Breast epithelium (tissue), 3 donors: ENCODE measurements around the gene GPR107.

Experiments
- POLR2A ChIP-seq: fragments of 450-650 bp; IDR thresholded peaks from one replicate; pipeline ENCODE4 v1.6.1; 2016; ENCODE audit warnings: antibody characterized with exemption, mild to moderate bottlenecking, moderate library complexity
- POLR2AphosphoS5 ChIP-seq, 3 donors: sonication (generic); formaldehyde crosslinking; IDR thresholded peaks; one replicate each; pipeline ENCODE4 v1.6.1; 2017; ENCODE audit warnings: antibody characterized with exemption in 3 of 3
- TF ChIP-seq, protein P1 (sequence below), 3 donors: fragments of 450-650 bp; IDR thresholded peaks; one replicate each; pipeline ENCODE4 v1.5.1; 2016 to 2017; ENCODE audit warnings: antibody characterized with exemption in 3 of 3, mild to moderate bottlenecking in 3 of 3, moderate library complexity in 3 of 3

DNA sequence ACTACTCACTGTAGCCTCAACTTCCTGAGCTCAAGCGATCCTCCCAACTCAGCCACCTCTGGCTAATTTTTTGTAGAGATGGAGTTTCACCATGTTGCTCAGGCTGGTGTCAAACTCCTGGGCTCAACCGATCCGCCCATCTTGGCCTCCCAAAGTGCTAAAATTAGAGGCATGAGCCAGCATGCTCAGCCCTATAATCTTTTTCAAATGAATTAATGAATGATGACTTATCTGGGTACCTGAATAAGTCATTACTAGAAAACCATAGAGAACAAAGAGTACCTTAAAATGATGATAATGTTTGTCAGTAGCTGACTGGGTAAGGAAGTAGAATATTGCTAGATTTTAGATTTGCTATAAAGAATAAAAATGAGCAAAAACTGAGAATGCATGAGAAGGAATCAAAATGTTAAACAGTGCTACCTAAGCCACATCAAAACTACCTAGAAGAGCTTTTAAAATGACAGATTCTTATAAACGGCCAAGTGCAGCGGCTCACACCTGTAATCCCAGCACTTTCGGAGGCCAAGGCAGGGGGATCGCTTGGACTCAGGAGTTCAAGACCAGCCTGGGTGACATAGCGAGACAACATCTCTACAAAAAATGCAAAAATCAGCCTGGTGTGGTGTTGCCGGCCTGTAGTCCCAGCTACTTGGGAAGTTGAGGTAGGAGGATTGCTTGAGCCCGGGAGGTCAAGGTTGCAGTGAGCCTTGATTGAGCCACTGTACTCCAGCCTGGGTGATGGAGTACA, 24.3 kb upstream of the GPR107 start:
- TF ChIP-seq, protein P1, sequence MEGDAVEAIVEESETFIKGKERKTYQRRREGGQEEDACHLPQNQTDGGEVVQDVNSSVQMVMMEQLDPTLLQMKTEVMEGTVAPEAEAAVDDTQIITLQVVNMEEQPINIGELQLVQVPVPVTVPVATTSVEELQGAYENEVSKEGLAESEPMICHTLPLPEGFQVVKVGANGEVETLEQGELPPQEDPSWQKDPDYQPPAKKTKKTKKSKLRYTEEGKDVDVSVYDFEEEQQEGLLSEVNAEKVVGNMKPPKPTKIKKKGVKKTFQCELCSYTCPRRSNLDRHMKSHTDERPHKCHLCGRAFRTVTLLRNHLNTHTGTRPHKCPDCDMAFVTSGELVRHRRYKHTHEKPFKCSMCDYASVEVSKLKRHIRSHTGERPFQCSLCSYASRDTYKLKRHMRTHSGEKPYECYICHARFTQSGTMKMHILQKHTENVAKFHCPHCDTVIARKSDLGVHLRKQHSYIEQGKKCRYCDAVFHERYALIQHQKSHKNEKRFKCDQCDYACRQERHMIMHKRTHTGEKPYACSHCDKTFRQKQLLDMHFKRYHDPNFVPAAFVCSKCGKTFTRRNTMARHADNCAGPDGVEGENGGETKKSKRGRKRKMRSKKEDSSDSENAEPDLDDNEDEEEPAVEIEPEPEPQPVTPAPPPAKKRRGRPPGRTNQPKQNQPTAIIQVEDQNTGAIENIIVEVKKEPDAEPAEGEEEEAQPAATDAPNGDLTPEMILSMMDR (IDR thresholded peaks at IDR 0.05): no peak
- TF ChIP-seq POLR2AphosphoS5 (IDR thresholded peaks at IDR 0.05): no peak
- no peak for TF ChIP-seq POLR2A
